HEK293 (cell line): ENCODE data around the gene ANKRD35.
"Not testable (repeated sequence)": the region's sequence is repeated elsewhere in the genome, so short reads cannot be mapped to it uniquely, and the experiment has no call there.

ENCODE experiments used
- CTCF ChIA-PET: fragments of 350-600 bp; formaldehyde crosslinking; extraction: SDS; loops from one replicate; lab custom pipeline; 2021; ENCODE audit warnings: antibody characterized with exemption; lab: Yijun Ruan, JAX
- POLR2A ChIA-PET: fragments of 300-600 bp; formaldehyde crosslinking; extraction: SDS; loops from one replicate; lab custom pipeline; 2020; ENCODE audit warnings: antibody characterized with exemption, inconsistent platforms; lab: Yijun Ruan, JAX
- H3K27ac ChIP-seq: fragments of 200-500 bp; sonication (Bioruptor generic); 2 replicates; pipeline ENCODE4 v1.5.1; 2014; ENCODE audit warnings: low read depth, low read length, control low read depth, inconsistent platforms; ENCODE audit errors: extremely low read depth
- H3K36me3 ChIP-seq, 2 experiments: fragments of 200-500 bp in 1 of 2; sonication (Bioruptor generic) in 1 of 2; 1 replicate in 1 of 2; 2 replicates in 1 of 2; pipeline ENCODE4 v1.5.1; 2014 to 2017; ENCODE audit warnings: inconsistent platforms in 2 of 2, low read length in 2 of 2; ENCODE audit not compliant: control insufficient read depth in 2 of 2, insufficient read depth in 1 of 2
- H3K4me1 ChIP-seq: fragments of 200-500 bp; sonication (Bioruptor generic); 2 replicates; pipeline ENCODE4 v1.5.1; 2014; ENCODE audit warnings: mild to moderate bottlenecking, low read length, inconsistent platforms; ENCODE audit not compliant: control insufficient read depth, insufficient read depth
- H3K4me3 ChIP-seq: 2 replicates; pipeline ENCODE4 v1.5.1; 2011; ENCODE audit warnings: low read depth, mild to moderate bottlenecking, control low read depth, low read length, moderate library complexity
- H3K9me3 ChIP-seq: fragments of 200-500 bp; sonication (Bioruptor generic); 2 replicates; pipeline ENCODE4 v1.5.1; 2014; ENCODE audit warnings: low read depth, low read length, inconsistent platforms; ENCODE audit not compliant: control insufficient read depth, insufficient read depth
- ZNF239 ChIP-seq: fragments of 450-650 bp; formaldehyde crosslinking; IDR thresholded peaks from 2 replicates; pipeline ENCODE4 v1.5.1; 2016; ENCODE audit warnings: missing biosample characterization, missing genetic modification characterization
- TF ChIP-seq, protein P1 (sequence below): fragments of 450-650 bp; formaldehyde crosslinking; IDR thresholded peaks from 2 replicates; pipeline ENCODE4 v1.5.1; 2016; ENCODE audit warnings: missing biosample characterization, missing genetic modification characterization
- TF ChIP-seq, protein P2 (sequence below): fragments of 450-650 bp; formaldehyde crosslinking; IDR thresholded peaks from 2 replicates; pipeline ENCODE4 v1.5.1; 2017; ENCODE audit warnings: missing biosample characterization, missing genetic modification characterization

The ANKRD35 gene

GRCh38 chr1:145823565-145824498, 61.8 kb downstream of the ANKRD35 start, which contains the start of the genes POLR3C and RNF115 (continued):
- TF ChIP-seq, protein P1, sequence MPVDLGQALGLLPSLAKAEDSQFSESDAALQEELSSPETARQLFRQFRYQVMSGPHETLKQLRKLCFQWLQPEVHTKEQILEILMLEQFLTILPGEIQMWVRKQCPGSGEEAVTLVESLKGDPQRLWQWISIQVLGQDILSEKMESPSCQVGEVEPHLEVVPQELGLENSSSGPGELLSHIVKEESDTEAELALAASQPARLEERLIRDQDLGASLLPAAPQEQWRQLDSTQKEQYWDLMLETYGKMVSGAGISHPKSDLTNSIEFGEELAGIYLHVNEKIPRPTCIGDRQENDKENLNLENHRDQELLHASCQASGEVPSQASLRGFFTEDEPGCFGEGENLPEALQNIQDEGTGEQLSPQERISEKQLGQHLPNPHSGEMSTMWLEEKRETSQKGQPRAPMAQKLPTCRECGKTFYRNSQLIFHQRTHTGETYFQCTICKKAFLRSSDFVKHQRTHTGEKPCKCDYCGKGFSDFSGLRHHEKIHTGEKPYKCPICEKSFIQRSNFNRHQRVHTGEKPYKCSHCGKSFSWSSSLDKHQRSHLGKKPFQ, result no peak
- TF ChIP-seq ZNF239 (tag by site-specific recombination), result no peak
- TF ChIP-seq, protein P2, sequence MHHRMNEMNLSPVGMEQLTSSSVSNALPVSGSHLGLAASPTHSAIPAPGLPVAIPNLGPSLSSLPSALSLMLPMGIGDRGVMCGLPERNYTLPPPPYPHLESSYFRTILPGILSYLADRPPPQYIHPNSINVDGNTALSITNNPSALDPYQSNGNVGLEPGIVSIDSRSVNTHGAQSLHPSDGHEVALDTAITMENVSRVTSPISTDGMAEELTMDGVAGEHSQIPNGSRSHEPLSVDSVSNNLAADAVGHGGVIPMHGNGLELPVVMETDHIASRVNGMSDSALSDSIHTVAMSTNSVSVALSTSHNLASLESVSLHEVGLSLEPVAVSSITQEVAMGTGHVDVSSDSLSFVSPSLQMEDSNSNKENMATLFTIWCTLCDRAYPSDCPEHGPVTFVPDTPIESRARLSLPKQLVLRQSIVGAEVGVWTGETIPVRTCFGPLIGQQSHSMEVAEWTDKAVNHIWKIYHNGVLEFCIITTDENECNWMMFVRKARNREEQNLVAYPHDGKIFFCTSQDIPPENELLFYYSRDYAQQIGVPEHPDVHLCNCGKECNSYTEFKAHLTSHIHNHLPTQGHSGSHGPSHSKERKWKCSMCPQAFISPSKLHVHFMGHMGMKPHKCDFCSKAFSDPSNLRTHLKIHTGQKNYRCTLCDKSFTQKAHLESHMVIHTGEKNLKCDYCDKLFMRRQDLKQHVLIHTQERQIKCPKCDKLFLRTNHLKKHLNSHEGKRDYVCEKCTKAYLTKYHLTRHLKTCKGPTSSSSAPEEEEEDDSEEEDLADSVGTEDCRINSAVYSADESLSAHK, result peak; percentile 53; the same call in 1 of the 2 replicates

DNA sequence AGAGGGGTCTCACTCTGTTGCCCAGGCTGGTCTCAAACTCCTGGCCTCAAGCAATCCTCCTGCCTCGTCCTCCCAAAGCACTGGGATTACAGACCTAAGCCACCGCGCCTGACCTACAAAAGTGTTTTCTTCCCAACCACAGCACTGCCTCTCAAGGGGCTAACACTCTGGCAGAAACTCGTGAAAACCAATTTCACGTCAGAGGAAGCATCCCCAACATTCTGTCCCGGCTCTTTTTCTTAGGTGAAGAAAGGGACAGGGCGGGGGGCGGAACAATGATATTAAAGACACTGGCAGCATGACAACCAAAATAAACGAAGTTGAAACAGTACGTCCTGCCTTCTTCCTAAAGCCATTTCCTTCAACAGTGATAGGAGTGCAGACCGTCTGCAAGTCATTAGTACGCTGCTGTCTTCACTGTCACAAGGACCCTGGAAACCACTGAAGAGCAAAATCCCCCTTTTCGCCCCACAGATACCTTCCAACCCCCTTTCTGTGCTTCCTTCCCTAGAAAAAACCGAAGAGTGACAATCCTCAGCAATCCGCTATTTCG, 62.8 kb downstream of the ANKRD35 start:
- H3K4me3 ChIP-seq, H3K27ac ChIP-seq, H3K9me3 ChIP-seq, H3K4me1 ChIP-seq, POLR2A ChIA-PET: not testable (repeated sequence)
- CTCF ChIA-PET, result interaction anchor here (1.5 kb wide), 1 partner anchor 10 kb away, joined by 4 read pairs; no protein-coding TSS in a partner anchor
- peaks cover 20 to 21% of the 10 kb centered on the region in 2 experiments for H3K36me3 ChIP-seq

DNA sequence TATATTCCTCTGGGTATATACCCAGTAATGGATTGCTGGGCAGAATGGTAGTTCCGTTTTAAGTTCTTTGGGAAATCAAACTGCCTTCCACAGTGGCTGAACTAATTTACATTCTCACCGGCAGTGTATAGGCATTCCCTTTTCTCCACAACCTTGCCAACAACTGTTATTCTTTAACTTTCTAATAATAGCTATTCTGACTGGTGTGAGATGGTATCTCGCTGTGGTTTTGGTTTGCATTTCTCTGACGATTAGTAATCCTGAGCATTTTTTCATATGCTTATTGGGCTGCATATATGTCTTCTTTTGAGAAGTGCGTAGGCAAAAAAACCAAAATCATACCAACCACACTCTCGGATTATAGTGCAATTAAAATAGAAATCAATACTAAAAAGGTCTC, 67.6 kb downstream of the ANKRD35 start:
- H3K4me1 ChIP-seq, H3K27ac ChIP-seq, H3K9me3 ChIP-seq, CTCF ChIA-PET, POLR2A ChIA-PET, H3K4me3 ChIP-seq, H3K36me3 ChIP-seq: not testable (repeated sequence)
